Limb (tissue), 2 donors: ENCODE measurements around the gene CTSZ.
"Not testable (repeated sequence)": the region's sequence is repeated elsewhere in the genome, so short reads cannot be mapped to it uniquely, and the experiment has no call there.

Source experiments
- DNase-seq, 2 donors: peaks; one replicate each; pipeline ENCODE4 v3.0.0-alpha.2; 2016; ENCODE audit errors: extremely low spot score in 2 of 2

CTSZ gene

GRCh38 chr20:59000326-59000725 is 6.7 kb downstream of the CTSZ start:
- no peak for DNase-seq

GRCh38 chr20:58998656-58999055 is 8.4 kb downstream of the CTSZ start:
- no peak for DNase-seq

DNA sequence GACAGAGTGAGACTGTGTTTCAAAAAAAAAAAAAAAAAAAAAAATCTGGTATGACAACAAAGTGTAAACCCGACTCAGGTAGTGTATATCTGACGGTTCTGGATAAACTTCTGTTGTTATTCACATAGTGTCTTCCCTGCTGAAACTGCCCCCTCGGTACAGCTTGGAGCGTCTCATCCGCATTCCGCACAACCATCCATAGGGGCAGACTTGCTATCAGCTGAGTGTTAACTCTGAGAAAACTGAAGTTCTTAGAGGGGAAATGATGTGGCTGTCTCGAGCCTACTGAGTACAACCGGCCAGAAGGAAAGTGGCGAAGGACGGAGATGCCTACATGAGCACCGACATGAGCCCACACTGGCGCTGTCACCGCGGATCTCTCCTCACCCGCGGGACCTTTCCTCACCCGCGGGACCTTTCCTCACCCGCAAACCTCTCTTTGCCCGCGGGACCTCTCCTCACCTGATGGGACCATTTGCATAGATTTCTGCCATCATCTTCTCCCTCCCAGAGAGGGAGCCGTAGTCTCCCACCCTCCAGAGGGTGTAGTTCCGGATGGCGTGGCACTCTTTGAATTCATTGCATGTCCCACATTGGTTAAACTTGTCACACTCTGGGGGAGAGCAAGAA is 9.8 kb downstream of the CTSZ start:
- DNase-seq = no peak

GRCh38 chr20:58996226-58996611 is 10.8 kb downstream of the CTSZ start:
- DNase-seq = no peak

DNA sequence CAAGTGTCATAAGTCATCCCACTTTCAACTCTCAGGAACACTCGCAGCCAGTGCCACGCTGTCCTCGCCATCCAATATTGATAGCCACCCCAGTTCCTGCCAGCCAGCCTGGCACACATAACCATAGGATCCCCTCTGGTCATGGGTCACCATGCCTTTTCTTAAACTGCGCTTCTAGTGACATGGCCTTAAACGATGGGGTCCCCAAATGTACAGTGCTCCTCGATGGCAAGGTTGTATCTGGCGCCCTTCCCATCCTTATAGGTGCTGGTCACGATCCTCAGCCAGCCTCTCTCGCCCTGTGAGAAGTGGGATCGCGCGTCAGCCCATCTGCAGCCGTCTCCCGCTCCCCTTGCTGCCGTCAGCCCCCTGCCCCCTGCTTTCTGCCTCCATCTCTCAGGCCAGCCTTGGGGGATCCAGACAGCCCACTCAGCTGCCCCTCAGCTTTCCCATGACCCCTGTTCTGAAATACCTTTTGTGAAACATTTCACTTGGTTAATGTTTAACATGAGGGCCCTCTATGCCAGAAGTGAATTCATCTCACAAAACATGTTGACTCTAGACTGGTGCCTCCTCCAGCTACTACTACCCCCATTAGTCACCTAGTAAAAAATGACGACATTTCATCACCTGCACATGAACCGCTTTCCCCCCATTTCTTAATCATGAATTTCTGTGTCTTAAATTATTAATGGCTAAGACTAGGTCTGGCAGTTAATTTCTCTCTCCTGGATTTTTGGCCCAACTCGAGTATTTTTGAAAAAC is 11.4 kb downstream of the CTSZ start:
- no peak for DNase-seq

DNA sequence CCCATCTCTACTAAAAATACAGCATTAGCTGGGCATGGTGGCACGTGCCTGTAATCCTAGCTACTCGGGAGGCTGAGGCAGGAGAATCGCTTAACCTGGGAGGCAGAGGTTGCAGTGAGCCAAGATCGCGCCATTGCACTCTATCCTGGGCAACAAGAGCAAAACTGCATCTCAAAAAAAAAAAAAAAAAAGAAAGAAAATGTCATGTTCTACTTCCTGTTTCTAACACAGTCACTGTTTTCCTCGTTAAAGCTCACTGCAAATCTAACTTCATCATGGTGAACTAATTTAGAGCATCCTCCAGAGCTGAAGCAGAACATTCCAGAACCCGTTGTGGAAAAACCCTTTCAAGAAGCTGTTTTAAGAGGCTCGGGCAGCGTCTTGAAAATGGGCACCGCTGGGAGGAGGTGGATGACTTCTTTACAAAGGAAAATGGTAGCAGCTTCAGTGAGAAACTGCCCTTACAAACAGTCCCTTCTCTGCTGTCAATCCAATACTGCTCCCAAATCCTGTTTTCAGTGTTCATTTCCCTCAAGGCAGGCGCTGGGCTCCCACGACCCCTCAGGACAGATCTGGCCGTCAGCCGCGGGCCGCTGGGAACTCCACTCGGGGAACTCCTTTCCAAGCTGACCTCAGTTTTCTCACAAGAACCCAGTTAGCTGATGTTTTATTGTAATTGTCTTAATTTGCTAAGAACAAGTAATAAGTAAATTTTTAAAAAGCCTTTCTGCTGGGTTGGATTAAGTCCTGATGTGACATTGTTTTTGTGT is 12.5 kb downstream of the CTSZ start:
- no peak for DNase-seq

- DNase-seq = no peak
Measured at GRCh38 chr20:58993332-58994248, 13.5 kb downstream of the CTSZ start.

DNA sequence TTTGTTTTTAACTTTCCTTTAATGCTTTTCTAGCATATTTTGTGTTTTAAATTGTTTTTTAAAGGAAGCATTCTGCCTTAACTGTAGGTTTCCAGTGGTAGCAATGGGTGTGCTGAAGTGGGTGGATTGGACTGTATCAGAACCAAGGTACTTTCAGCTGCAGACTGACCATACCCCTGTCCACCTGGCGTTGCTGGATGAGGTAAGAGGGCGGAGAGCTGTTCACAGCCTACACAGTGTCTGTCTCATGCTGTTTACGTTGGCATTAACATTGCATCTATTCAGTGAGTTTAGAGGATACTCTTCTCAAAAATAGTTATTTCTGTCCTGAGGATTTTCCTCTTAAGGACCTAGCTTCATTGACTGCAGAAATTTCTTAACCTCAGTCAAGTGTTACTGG is 14.1 kb downstream of the CTSZ start:
- DNase-seq = no peak

DNA sequence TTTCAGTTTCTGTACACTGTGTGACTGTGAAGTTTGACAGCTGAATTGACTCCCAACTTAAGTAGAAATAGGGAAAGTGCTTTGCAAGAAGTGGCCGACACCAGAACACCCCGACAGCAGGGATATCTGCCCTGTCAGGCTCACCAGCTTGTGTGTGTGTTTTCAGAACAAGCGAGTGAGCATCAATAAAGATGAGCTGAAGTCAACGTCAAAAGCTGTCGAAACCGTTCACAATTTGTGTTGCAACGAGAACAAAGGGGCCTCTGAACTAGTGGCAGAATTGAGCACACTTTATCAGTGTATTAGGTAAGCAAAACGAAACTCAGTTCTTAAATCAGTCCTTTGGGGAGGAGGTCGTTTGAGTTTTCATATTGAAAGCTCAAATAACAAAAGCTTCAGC is 15.3 kb downstream of the CTSZ start:
- peak in 1 of 2 donors; percentile 2 for DNase-seq

DNA sequence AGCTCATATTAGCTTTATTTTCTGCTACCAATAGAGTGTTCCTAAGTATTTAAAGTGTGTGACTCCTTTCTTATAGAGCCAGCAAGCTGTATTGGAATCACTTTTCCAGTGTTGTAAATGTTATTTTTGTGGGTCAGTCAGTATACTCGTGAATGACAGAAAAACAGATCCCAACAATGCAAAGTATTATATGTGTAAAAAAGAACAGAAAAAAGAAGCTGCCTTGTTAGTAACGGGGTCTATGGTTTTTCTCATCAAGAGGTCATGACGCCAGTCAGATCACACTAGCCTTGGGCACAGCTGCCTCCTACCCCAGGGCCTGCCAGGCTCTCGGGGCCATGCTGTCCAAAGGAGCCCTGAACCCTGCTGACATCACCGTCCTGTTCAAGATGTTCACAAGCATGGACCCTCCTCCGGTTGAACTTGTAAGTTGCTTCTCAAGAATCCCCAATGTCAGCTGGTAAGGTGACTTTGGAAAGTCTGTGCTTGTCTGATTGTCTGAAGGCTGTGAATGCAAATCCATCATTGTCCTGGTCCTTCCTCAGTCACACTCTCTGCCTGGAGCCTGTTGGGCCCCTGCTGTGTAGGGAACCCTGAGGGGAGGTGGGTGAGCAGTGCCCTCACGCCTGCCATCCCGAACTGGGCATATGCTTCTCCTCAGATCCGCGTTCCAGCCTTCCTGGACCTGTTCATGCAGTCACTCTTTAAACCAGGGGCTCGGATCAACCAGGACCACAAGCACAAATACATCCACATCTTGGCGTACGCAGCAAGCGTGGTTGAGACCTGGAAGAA is 16.2 kb downstream of the CTSZ start:
- peak in 1 of 2 donors; percentile 14 for DNase-seq

DNA sequence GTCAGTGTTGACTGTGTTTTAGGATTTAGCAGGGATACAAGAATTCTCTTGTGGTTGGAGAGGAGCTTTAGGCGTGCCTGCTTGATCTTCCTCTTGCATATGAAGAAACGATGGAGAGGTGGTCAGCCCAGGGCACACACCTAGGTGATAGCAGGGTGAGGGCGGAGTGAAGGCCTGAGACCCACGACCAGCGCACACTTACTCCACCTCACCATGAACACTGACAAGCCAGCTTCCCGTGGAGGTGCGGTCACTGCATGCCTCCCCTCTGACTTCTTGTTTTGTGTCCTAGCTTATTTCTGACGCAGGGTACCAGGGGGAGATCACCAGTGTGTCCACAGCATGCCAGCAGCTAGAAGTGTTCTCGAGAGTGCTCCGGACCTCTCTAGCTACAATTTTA is 17.9 kb downstream of the CTSZ start:
- DNase-seq = peak in 1 of 2 donors; percentile 1

GRCh38 chr20:58988565-58988882 is 18.5 kb downstream of the CTSZ start:
- DNase-seq = peak in 1 of 2 donors; percentile 4

- DNase-seq = no peak
Measured at GRCh38 chr20:58987790-58988564, 19.1 kb downstream of the CTSZ start.

- peak in 1 of 2 donors; percentile 6 for DNase-seq
Measured at GRCh38 chr20:58986968-58987517, 20.0 kb downstream of the CTSZ start.

DNA sequence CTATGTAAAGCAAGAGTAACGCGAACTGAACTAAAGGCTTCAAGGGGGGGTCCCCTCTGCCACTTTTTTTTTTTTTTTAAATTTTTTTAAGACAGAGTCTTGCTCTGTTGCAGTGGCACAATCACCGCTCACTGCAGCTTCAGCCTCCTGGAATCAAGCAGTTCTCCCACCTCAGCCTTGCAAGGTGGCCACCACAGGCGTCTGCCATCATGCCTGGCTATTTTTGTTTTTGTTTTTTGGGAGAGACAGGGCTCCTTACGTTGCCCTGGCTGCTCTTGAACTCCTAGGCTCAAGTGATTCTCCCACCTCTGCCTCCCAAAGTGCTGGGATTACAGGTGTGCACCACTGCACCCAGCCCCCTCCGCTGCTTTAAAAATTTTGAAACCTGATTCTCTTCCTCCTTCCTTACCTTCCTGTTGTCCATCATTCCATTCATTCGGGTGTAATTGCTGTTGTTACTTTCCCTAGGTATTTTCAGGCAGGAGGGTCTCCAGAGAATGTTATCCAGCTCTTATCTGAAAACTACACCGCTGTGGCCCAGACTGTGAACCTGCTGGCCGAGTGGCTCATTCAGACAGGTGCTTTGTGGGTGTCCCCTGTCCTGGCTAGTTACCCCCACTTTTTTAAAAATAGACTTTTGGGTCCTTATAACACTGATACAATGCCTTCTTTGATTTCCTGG is 20.6 kb downstream of the CTSZ start:
- no peak for DNase-seq

DNA sequence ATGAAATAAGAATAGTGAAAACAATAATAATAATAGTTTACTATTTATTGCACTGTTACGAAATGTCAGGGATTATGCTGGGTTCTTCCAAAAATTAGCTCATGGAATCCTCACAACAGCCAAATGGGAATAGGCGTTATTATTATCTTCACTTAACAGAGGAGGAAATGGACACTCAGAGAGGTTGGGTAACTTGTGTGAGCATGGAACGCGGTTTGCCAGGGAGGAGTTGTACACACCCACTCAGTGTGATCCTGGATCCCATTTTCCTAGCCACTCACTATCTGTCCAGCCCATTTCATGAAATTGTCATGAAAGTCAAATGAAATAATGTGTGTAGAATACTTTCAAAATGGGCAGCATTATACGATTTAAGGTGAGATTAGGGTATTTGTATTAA is 21.4 kb downstream of the CTSZ start:
- DNase-seq = no peak

DNA sequence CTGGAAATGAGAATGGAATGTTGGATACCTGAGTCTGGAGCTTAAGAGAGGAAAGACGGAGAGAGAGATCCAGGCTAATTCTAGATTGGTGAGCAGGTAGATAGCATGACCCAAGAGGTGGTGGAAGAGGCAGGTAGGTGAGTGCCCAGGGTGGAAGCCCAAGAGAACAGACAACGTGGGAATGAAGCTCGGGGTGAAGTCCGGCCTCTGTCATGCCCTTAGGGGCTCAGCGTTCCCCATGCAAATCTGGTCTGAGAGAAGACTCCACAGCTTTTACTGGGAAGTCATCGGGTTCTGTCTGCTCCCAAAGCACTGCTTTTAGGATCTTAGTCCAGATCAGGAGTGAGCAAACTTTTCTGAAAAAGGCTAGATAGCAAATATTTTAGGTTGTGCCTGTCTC is 22.4 kb downstream of the CTSZ start:
- no peak for DNase-seq

GRCh38 chr20:58983115-58983468 is 24.0 kb downstream of the CTSZ start:
- DNase-seq = not testable (repeated sequence)
